Endothelial cell (in vitro differentiated cells): ENCODE results near the gene ATP9A. TPM values are rescaled to one million over a fixed set of nuclear protein-coding genes. Genes with fewer than 3 reads are reported as not detected.
"Not testable (repeated sequence)": the region's sequence is repeated elsewhere in the genome, so short reads cannot be mapped to it uniquely, and the experiment has no call there.

Experiments used
- DNase-seq: peaks from one replicate; pipeline ENCODE4 v3.0.0; 2021; ENCODE audit warnings: low spot score
- H3K27ac Mint-ChIP-seq: one replicate; pipeline ENCODE4 v1.8.0; 2021; ENCODE audit warnings: mixed read lengths, inconsistent platforms; ENCODE audit not compliant: unreplicated experiment
- H3K27me3 Mint-ChIP-seq: one replicate; pipeline ENCODE4 v1.8.0; 2021; ENCODE audit warnings: mild to moderate bottlenecking, moderate library complexity, mixed read lengths, inconsistent platforms; ENCODE audit not compliant: unreplicated experiment
- H3K36me3 Mint-ChIP-seq: one replicate; pipeline ENCODE4 v1.8.0; 2021; ENCODE audit warnings: mild to moderate bottlenecking, low read depth, mixed read lengths, inconsistent platforms; ENCODE audit not compliant: unreplicated experiment
- H3K4me1 Mint-ChIP-seq: one replicate; pipeline ENCODE4 v1.8.0; 2021; ENCODE audit warnings: mild to moderate bottlenecking, mixed read lengths, inconsistent platforms; ENCODE audit not compliant: unreplicated experiment
- H3K4me3 Mint-ChIP-seq: one replicate; pipeline ENCODE4 v1.8.0; 2021; ENCODE audit warnings: mild to moderate bottlenecking, mixed read lengths, inconsistent platforms; ENCODE audit not compliant: unreplicated experiment
- H3K9me3 Mint-ChIP-seq: one replicate; pipeline ENCODE4 v1.8.0; 2021; ENCODE audit warnings: mixed read lengths, inconsistent platforms; ENCODE audit not compliant: unreplicated experiment
- CTCF ChIP-seq: fragments of 200-600 bp; sonication (generic); IDR thresholded peaks from one replicate; pipeline ENCODE4 v1.5.0; 2021; ENCODE audit warnings: antibody characterized with exemption; ENCODE audit not compliant: unreplicated experiment
- total RNA-seq: library from RNA; stranded (reverse); fragmentation: NEBNext Ultra II Directional; extraction: Animal tissue kit (Norgen Biotek cat#: 25700); gene quantifications from one replicate; pipeline ENCODE4 v1.2.1, GENCODE V29; 2021; ENCODE audit not compliant: unreplicated experiment

Gene ATP9A
- total RNA-seq, 1 donor from 2014 or later, result 30.6 TPM

DNA sequence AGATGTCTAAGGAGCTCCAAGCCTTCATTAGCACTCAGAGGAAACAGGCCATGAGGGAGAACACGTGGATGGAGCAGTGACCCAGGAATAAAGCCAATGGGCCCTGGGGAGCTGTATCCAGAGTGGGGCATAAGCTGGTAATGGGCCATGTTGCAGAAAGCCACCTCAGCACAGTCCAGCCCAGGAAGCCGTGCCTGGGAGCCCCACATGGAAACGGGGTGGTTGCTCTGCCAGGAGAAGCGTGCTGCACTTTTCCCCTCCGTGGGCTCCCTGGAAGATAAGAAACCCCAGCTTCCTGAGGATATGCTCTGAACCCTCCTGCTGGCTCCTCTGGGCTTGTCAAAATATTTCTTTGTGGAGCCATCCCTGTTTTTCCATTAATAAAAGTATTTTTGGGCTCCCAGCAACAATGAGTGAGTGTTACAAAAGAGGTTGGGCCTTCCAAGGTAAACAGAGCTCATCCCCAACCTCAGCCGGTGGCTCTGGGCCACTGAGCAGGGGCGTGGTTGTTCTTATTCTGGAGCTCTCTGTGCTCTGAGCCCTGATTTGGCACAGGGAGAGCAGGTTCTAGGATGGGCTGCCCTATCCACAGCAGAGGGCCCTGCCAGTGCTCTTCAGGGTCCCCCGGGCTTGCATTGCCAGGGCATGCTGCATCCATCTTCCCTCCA lies 194.5 kb downstream of the ATP9A start:
- no peak overlapping the region for H3K4me3 Mint-ChIP-seq
- TF ChIP-seq CTCF, result no peak
- H3K27me3 Mint-ChIP-seq, result peaks cover 2% of the 10 kb centered on the region
- no peaks in the 10 kb centered on the region for H3K9me3 Mint-ChIP-seq
- no peak for DNase-seq
- H3K4me1 Mint-ChIP-seq, result no peaks in the 10 kb centered on the region
- H3K36me3 Mint-ChIP-seq, result no peaks in the 10 kb centered on the region
- H3K27ac Mint-ChIP-seq, result no peak overlapping the region

DNA sequence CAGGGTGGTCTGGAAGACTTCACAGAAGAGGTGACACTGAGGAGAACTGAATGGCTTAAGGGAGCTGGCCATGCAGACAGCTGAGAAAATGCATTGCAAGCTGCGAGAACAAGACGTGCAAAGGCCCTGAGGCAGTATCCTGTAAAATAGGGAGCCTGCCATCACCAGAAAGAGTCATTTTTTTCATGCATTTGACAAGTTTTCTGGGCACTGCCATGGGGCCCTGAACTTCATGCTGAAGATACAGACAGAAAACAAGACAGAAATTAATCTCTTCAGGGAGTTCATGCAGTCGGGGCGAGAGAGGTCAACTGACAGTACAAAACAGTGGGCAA lies 196.8 kb downstream of the ATP9A start:
- TF ChIP-seq CTCF, result no peak
- H3K4me3 Mint-ChIP-seq, result no peak overlapping the region
- peaks cover 2% of the 10 kb centered on the region for H3K27me3 Mint-ChIP-seq
- no peaks in the 10 kb centered on the region for H3K36me3 Mint-ChIP-seq
- H3K9me3 Mint-ChIP-seq, result no peaks in the 10 kb centered on the region
- DNase-seq, result no peak
- H3K27ac Mint-ChIP-seq, result no peak overlapping the region
- no peaks in the 10 kb centered on the region for H3K4me1 Mint-ChIP-seq

DNA sequence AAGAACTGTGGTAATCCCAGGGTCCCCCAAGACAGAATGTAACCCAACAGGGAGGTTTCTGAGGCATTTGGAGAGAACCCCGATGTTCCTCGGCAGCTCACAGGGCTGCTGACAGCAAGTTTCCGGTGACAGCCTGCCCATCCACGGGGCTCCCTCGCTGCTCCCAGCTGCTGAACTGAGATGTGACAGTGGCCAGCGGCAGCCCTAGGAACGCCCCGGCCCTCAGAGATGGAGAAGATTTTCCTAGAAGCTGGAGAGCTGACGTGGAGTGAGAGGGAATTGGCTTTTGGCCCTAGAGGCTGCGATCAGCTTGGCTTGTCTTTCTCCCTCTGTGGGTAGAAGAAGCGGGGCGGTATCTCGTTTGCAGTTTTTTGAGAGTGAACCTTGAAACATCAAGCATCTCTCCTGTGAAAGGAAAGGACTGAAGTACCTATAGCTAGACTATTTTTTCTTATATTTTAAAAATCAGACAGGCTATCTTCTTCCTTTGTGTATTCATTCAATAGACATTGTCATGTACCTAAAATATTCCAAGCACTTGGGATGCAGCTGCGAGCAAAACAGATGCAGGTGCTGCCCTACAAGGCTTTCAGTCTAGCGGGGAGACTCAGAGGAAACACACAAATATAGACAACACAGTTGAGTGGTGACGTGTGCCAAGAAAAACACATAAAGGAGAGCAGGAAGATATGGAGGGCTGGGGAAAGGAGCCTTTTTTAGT lies 197.3 kb downstream of the ATP9A start:
- no peaks in the 10 kb centered on the region for H3K9me3 Mint-ChIP-seq
- no peaks in the 10 kb centered on the region for H3K4me1 Mint-ChIP-seq
- H3K36me3 Mint-ChIP-seq, result no peaks in the 10 kb centered on the region
- H3K4me3 Mint-ChIP-seq, result no peak overlapping the region
- H3K27me3 Mint-ChIP-seq, result peaks cover 2% of the 10 kb centered on the region
- DNase-seq, result no peak
- TF ChIP-seq CTCF, result no peak
- no peak overlapping the region for H3K27ac Mint-ChIP-seq

GRCh38 chr20:51569815-51570738 lies 198.1 kb downstream of the ATP9A start:
- DNase-seq, result no peak
- Mint-ChIP-seq H3K4me3 (no peak overlapping the region), H3K27me3 (peaks cover 2% of the 10 kb centered on the region), H3K9me3 (no peaks in the 10 kb centered on the region), H3K36me3 (no peaks in the 10 kb centered on the region), H3K27ac (no peak overlapping the region), H3K4me1 (no peaks in the 10 kb centered on the region)
- TF ChIP-seq CTCF, result no peak

- not testable (repeated sequence) for H3K27me3 Mint-ChIP-seq
Observed at GRCh38 chr20:51568533-51568932, 199.7 kb downstream of the ATP9A start.

More at GRCh38 chr20:51568533-51568932, 199.7 kb downstream of the ATP9A start:
- H3K9me3 Mint-ChIP-seq, H3K27ac Mint-ChIP-seq, H3K4me1 Mint-ChIP-seq, H3K4me3 Mint-ChIP-seq, DNase-seq, H3K36me3 Mint-ChIP-seq: not testable (repeated sequence)
